ENCODE measurements around the gene AIFM2. TPM values are rescaled to one million over a fixed set of nuclear protein-coding genes. Genes with fewer than 3 reads are reported as not detected.
"Not testable (repeated sequence)": the region's sequence is repeated elsewhere in the genome, so short reads cannot be mapped to it uniquely, and the experiment has no call there.

Gene AIFM2
- total RNA-seq, 1 experiment from 2014 or later, result 12.3 TPM

GRCh38 chr10:70123817-70124216 is 8.8 kb downstream of the AIFM2 start:
- H3K4me1 ChIP-seq (replicated peaks), result peaks cover 10% of the 10 kb centered on the region
- H3K9me3 ChIP-seq (replicated peaks), result no peaks in the 10 kb centered on the region
- H3K27ac ChIP-seq, result no peak overlapping the region
- H3K4me3 ChIP-seq, result no peak overlapping the region
- DNase-seq (ENCODE audit: low read depth in 1 of 2, low spot score in 2 of 2), result no peak
- H3K27me3 ChIP-seq (replicated peaks), result no peaks in the 10 kb centered on the region
- peaks cover 57% of the 10 kb centered on the region for H3K36me3 ChIP-seq

GRCh38 chr10:70123166-70123565 is 9.5 kb downstream of the AIFM2 start:
- not testable (repeated sequence) for H3K27ac ChIP-seq; H3K4me3 ChIP-seq; H3K9me3 ChIP-seq (replicated peaks); H3K27me3 ChIP-seq (replicated peaks); H3K4me1 ChIP-seq (replicated peaks); DNase-seq (ENCODE audit: low read depth in 1 of 2, low spot score in 2 of 2)
- peaks cover 57% of the 10 kb centered on the region for H3K36me3 ChIP-seq

GRCh38 chr10:70122742-70123141 is 9.9 kb downstream of the AIFM2 start:
- Histone ChIP-seq H3K9me3 (replicated peaks) (no peaks in the 10 kb centered on the region), H3K4me1 (replicated peaks) (peaks cover 10% of the 10 kb centered on the region), H3K36me3 (peaks cover 55% of the 10 kb centered on the region), H3K27ac (no peak overlapping the region), H3K4me3 (no peak overlapping the region), H3K27me3 (replicated peaks) (no peaks in the 10 kb centered on the region)
- DNase-seq (ENCODE audit: low read depth in 1 of 2, low spot score in 2 of 2), result peak in 1 of 2 experiments; percentile 15

GRCh38 chr10:70121281-70121949 is 11.2 kb downstream of the AIFM2 start:
- Histone ChIP-seq H3K9me3 (replicated peaks) (0 out of 2 replicates have a peak, but pooled peaks cover 2% of the 10 kb centered on the region), H3K27me3 (replicated peaks) (no peaks in the 10 kb centered on the region), H3K27ac (no peak overlapping the region), H3K4me1 (replicated peaks) (peaks cover 10% of the 10 kb centered on the region), H3K4me3 (no peak overlapping the region), H3K36me3 (peaks cover 52% of the 10 kb centered on the region)
- DNase-seq (ENCODE audit: low read depth in 1 of 2, low spot score in 2 of 2), result no peak

GRCh38 chr10:70120417-70120816 is 12.2 kb downstream of the AIFM2 start:
- Histone ChIP-seq H3K36me3 (peaks cover 52% of the 10 kb centered on the region), H3K27me3 (replicated peaks) (no peaks in the 10 kb centered on the region), H3K9me3 (replicated peaks) (0 out of 2 replicates have a peak, but pooled peaks cover 5% of the 10 kb centered on the region), H3K4me3 (no peak overlapping the region), H3K27ac (no peak overlapping the region), H3K4me1 (replicated peaks) (peaks cover 10% of the 10 kb centered on the region)
- DNase-seq (ENCODE audit: low read depth in 1 of 2, low spot score in 2 of 2), result no peak

- H3K36me3 ChIP-seq, result peaks cover 48% of the 10 kb centered on the region
- no peak for DNase-seq (ENCODE audit: low read depth in 1 of 2, low spot score in 2 of 2)
Measured at GRCh38 chr10:70119623-70120022, 13.0 kb downstream of the AIFM2 start.

GRCh38 chr10:70119197-70119596 is 13.4 kb downstream of the AIFM2 start:
- Histone ChIP-seq H3K4me1 (replicated peaks) (peaks cover 10% of the 10 kb centered on the region), H3K27me3 (replicated peaks) (no peaks in the 10 kb centered on the region), H3K27ac (no peak overlapping the region), H3K9me3 (replicated peaks) (0 out of 2 replicates have a peak, but pooled peaks cover 5% of the 10 kb centered on the region), H3K36me3 (peaks cover 45% of the 10 kb centered on the region), H3K4me3 (no peak overlapping the region)
- DNase-seq (ENCODE audit: low read depth in 1 of 2, low spot score in 2 of 2), result no peak

More at GRCh38 chr10:70119623-70120022, 13.0 kb downstream of the AIFM2 start:
- no peak overlapping the region for H3K4me3 ChIP-seq
- no peaks in the 10 kb centered on the region for H3K27me3 ChIP-seq (replicated peaks)
- H3K4me1 ChIP-seq (replicated peaks), result peaks cover 10% of the 10 kb centered on the region
- H3K27ac ChIP-seq, result no peak overlapping the region
- H3K9me3 ChIP-seq (replicated peaks), result 0 out of 2 replicates have a peak, but pooled peaks cover 5% of the 10 kb centered on the region

- H3K36me3 ChIP-seq, result peaks cover 46% of the 10 kb centered on the region
- H3K4me1 ChIP-seq (replicated peaks), result peaks cover 7% of the 10 kb centered on the region
- H3K9me3 ChIP-seq (replicated peaks), result 0 out of 2 replicates have a peak, but pooled peaks cover 5% of the 10 kb centered on the region
- no peaks in the 10 kb centered on the region for H3K27me3 ChIP-seq (replicated peaks)
- no peak overlapping the region for H3K4me3 ChIP-seq
- no peak for DNase-seq (ENCODE audit: low read depth in 1 of 2, low spot score in 2 of 2)
- H3K27ac ChIP-seq, result no peak overlapping the region
Measured at GRCh38 chr10:70118196-70118595, 14.4 kb downstream of the AIFM2 start.

GRCh38 chr10:70117646-70118045 is 15.0 kb downstream of the AIFM2 start:
- H3K9me3 ChIP-seq (replicated peaks), result 0 out of 2 replicates have a peak, but pooled peaks cover 5% of the 10 kb centered on the region
- H3K27me3 ChIP-seq (replicated peaks), result no peaks in the 10 kb centered on the region
- peaks cover 46% of the 10 kb centered on the region for H3K36me3 ChIP-seq
- no peak for DNase-seq (ENCODE audit: low read depth in 1 of 2, low spot score in 2 of 2)
- H3K4me1 ChIP-seq (replicated peaks), result peaks cover 1% of the 10 kb centered on the region; the same call in 1 of the 2 replicates
- H3K27ac ChIP-seq, result no peak overlapping the region
- no peak overlapping the region for H3K4me3 ChIP-seq

GRCh38 chr10:70115948-70116682 is 16.5 kb downstream of the AIFM2 start:
- Histone ChIP-seq H3K4me3 (no peak overlapping the region), H3K4me1 (replicated peaks) (no peaks in the 10 kb centered on the region), H3K9me3 (replicated peaks) (0 out of 2 replicates have a peak, but pooled peaks cover 5% of the 10 kb centered on the region), H3K27ac (no peak overlapping the region), H3K36me3 (peaks cover 55% of the 10 kb centered on the region), H3K27me3 (replicated peaks) (no peaks in the 10 kb centered on the region)
- peak in 1 of 2 experiments; percentile 38 for DNase-seq (ENCODE audit: low read depth in 1 of 2, low spot score in 2 of 2)

- Histone ChIP-seq H3K36me3 (peaks cover 56% of the 10 kb centered on the region), H3K27ac (no peak overlapping the region), H3K9me3 (replicated peaks) (0 out of 2 replicates have a peak, but pooled peaks cover 5% of the 10 kb centered on the region), H3K4me3 (no peak overlapping the region), H3K4me1 (replicated peaks) (no peaks in the 10 kb centered on the region), H3K27me3 (replicated peaks) (no peaks in the 10 kb centered on the region)
- DNase-seq (ENCODE audit: low read depth in 1 of 2, low spot score in 2 of 2), result no peak
Measured at GRCh38 chr10:70114902-70115301, 17.7 kb downstream of the AIFM2 start.

GRCh38 chr10:70112071-70112470 is 20.6 kb downstream of the AIFM2 start:
- H3K36me3 ChIP-seq, result peaks cover 53% of the 10 kb centered on the region
- no peaks in the 10 kb centered on the region for H3K4me1 ChIP-seq (replicated peaks)
- H3K27me3 ChIP-seq (replicated peaks), result no peaks in the 10 kb centered on the region

GRCh38 chr10:70111496-70111895 is 21.1 kb downstream of the AIFM2 start:
- no peak for DNase-seq (ENCODE audit: low read depth in 1 of 2, low spot score in 2 of 2)
- H3K36me3 ChIP-seq, result peaks cover 52% of the 10 kb centered on the region
- no peaks in the 10 kb centered on the region for H3K27me3 ChIP-seq (replicated peaks)
- H3K27ac ChIP-seq, result no peak overlapping the region
- H3K9me3 ChIP-seq (replicated peaks), result 0 out of 2 replicates have a peak, but pooled peaks cover 4% of the 10 kb centered on the region
- H3K4me3 ChIP-seq, result no peak overlapping the region
- no peaks in the 10 kb centered on the region for H3K4me1 ChIP-seq (replicated peaks)

More at GRCh38 chr10:70112071-70112470, 20.6 kb downstream of the AIFM2 start:
- no peak overlapping the region for H3K4me3 ChIP-seq
- 0 out of 2 replicates have a peak, but pooled peaks cover 5% of the 10 kb centered on the region for H3K9me3 ChIP-seq (replicated peaks)
- DNase-seq (ENCODE audit: low read depth in 1 of 2, low spot score in 2 of 2), result no peak
- no peak overlapping the region for H3K27ac ChIP-seq

Data from SJSA1 (cell line).